BE2C (cell line): ENCODE data around the gene MOB3B.

Experiments
- DNase-seq: peaks from one replicate; pipeline ENCODE4 v3.0.0-alpha.2; 2020
- H3K27me3 ChIP-seq: fragments of 250-450 bp; sonication (Bioruptor Pico); 2 replicates; pipeline ENCODE4 v1.5.1; 2020; ENCODE audit warnings: mild to moderate bottlenecking
- H3K36me3 ChIP-seq: fragments of 250-450 bp; sonication (Bioruptor Pico); 2 replicates; pipeline ENCODE4 v1.5.1; 2020; ENCODE audit warnings: mild to moderate bottlenecking
- H3K4me1 ChIP-seq: fragments of 250-450 bp; sonication (Bioruptor Pico); 2 replicates; pipeline ENCODE4 v1.5.1; 2020
- H3K4me3 ChIP-seq: 2 replicates; pipeline ENCODE4 v1.5.1; 2011; ENCODE audit warnings: low read depth, low read length
- H3K9me3 ChIP-seq: fragments of 250-450 bp; sonication (Bioruptor Pico); 2 replicates; pipeline ENCODE4 v1.5.1; 2020
- TF ChIP-seq, protein P1 (sequence below): IDR thresholded peaks from 2 replicates; pipeline ENCODE4 v1.5.1; 2012; ENCODE audit warnings: mild to moderate bottlenecking, low read depth, low read length

MOB3B gene

DNA sequence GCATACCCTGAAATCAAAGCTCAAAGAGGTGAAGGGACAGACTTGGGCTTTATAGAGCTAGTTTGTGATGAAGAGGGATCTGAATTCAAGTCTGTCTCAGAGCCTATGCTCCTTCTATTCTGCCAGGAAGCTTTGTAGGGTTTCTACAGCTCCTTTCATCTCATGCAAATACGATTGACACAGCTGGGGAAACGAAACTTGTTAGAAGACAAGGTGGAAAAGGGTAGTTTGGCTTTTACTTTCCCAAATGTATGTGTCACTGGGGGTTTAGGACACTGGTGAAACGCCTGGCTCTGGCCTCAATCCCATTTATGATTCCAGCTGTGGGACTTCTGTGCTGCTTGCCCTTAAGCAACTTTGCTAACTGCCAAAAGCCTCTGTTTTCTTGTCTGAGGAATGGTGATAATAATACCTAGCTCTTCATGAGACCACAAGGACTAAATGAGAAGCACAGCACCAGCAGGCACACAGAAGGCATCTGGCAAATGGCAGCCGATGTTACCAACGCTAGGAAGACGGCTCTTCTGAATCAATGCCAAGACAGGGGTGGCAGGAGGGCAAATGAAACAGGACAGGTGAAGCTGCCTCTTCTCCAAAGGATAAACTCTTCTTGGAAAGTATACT, 162.3 kb downstream of the MOB3B start:
- no peak for DNase-seq
- Histone ChIP-seq H3K4me1 (no peaks in the 10 kb centered on the region), H3K27me3 (no peaks in the 10 kb centered on the region), H3K9me3 (no peaks in the 10 kb centered on the region), H3K4me3 (no peak overlapping the region), H3K36me3 (no peaks in the 10 kb centered on the region)
- TF ChIP-seq, protein P1, sequence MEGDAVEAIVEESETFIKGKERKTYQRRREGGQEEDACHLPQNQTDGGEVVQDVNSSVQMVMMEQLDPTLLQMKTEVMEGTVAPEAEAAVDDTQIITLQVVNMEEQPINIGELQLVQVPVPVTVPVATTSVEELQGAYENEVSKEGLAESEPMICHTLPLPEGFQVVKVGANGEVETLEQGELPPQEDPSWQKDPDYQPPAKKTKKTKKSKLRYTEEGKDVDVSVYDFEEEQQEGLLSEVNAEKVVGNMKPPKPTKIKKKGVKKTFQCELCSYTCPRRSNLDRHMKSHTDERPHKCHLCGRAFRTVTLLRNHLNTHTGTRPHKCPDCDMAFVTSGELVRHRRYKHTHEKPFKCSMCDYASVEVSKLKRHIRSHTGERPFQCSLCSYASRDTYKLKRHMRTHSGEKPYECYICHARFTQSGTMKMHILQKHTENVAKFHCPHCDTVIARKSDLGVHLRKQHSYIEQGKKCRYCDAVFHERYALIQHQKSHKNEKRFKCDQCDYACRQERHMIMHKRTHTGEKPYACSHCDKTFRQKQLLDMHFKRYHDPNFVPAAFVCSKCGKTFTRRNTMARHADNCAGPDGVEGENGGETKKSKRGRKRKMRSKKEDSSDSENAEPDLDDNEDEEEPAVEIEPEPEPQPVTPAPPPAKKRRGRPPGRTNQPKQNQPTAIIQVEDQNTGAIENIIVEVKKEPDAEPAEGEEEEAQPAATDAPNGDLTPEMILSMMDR, result no peak

DNA sequence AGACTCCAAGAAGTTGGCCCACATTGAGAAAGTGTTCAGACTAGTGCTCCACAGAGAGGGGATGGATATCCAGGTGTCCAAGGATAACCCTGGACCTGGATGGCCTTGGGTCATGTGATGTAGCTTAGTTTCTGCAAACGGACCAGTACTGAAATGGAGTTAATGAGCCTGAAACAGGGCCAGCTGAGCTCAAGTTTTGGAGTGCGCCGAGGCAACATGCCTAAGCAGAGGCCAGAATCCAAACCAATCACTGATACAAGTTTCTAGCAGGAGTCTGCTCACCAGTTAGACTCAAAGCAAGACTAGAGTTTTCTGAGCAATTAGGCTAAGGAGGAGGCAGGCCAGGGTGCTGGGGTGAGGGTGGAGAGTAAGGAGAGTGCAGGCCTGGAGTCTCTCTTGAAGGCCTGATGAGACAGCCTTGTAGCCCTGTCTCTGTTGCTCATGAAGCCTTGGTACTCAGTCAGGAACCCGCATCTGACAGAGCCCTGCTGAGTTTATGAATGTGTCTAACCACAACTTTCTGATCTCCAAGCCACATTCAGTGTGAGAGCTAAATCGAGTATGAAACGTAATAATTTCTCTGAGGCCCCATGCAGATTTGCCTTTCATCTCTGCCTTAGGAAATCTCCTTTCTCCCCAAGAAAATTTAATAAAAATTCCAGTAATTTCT, 163.8 kb downstream of the MOB3B start:
- H3K4me1 ChIP-seq, result no peaks in the 10 kb centered on the region
- TF ChIP-seq, protein P1, result no peak
- DNase-seq, result no peak
- no peaks in the 10 kb centered on the region for H3K9me3 ChIP-seq
- H3K4me3 ChIP-seq, result no peak overlapping the region
- H3K36me3 ChIP-seq, result no peaks in the 10 kb centered on the region
- H3K27me3 ChIP-seq, result no peaks in the 10 kb centered on the region

DNA sequence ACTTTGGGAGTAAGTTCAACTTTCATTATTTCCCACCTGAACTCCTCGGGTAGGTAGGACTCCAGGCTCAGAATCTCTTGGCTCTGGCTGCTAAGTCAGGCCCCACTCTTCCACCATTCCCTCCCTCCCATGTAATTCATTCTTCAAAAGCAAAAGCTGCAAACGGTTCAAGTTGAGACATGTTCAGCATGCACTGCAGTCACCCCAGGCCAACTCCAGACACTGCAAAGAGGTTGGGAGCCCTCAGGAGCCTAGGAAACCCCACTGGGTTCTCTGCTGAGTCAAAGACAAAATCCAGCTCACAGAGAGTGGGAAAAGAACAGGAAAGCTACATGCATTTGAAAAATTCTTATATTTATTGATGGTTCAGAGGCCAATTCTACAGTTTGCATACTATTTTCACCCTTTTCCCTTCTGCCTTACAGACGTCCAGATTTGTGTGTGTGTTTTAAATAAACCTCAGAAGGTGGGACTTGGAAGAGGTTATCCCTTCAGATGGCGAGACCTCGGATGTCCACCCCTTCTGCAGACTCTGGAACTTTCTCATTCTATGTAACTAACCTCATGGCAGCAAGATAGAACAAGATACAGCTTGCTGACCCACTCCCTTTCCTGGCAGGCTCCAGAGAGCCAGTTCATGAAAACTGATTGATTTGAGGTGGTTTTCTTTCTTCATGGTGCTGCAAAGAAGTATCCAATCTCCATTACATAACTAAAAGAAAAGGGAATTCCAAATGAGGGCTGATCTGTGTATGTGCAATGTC, 167.0 kb downstream of the MOB3B start:
- H3K4me1 ChIP-seq, result no peaks in the 10 kb centered on the region
- H3K9me3 ChIP-seq, result no peaks in the 10 kb centered on the region
- no peaks in the 10 kb centered on the region for H3K27me3 ChIP-seq
- H3K4me3 ChIP-seq, result no peak overlapping the region
- TF ChIP-seq, protein P1, result no peak
- H3K36me3 ChIP-seq, result no peaks in the 10 kb centered on the region
- no peak for DNase-seq

DNA sequence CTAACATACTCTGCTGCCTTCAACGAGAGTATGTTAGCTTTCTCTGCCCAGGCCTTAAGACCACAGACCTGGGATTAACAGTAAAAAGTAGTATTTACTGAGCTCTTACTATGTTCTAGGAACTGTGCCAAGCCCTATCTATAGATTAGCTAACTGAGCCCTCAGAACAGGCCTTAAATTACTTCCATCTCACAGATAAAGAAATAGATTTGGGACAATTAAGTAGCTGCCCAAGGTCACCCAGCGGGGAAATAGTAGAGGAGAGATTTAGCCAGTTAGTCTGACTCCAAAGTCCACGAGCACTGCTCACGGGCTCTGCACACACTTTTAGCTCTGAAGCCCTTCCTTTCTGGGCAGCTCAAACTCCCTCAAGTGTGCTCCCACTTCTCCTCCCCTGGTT, 168.1 kb downstream of the MOB3B start:
- Histone ChIP-seq H3K4me1 (no peaks in the 10 kb centered on the region), H3K4me3 (no peak overlapping the region), H3K9me3 (no peaks in the 10 kb centered on the region), H3K36me3 (no peaks in the 10 kb centered on the region), H3K27me3 (no peaks in the 10 kb centered on the region)
- DNase-seq, result no peak
- TF ChIP-seq, protein P1, result no peak

DNA sequence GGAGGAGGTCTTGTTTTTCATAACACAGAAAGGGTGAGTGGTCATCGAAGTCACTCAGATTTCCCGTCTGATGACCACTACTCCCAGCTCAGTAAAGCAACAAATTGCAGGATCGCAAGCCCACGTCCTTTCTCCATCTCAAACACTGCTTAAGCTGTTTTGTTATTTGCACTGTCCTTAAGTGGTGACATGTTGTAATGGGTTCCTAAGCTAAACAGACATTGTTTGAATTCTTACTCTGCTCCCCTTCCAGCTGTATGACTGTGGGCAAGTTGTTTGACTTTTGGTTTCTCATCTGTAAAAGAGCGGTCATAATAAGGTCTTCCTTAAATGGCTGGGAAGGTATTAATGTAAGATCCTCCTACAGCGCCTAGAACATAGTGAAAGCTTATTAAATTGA, 169.9 kb downstream of the MOB3B start:
- no peaks in the 10 kb centered on the region for H3K36me3 ChIP-seq
- no peak overlapping the region for H3K4me3 ChIP-seq
- H3K27me3 ChIP-seq, result no peaks in the 10 kb centered on the region
- TF ChIP-seq, protein P1, result no peak
- no peaks in the 10 kb centered on the region for H3K9me3 ChIP-seq
- no peak for DNase-seq
- no peaks in the 10 kb centered on the region for H3K4me1 ChIP-seq

DNA sequence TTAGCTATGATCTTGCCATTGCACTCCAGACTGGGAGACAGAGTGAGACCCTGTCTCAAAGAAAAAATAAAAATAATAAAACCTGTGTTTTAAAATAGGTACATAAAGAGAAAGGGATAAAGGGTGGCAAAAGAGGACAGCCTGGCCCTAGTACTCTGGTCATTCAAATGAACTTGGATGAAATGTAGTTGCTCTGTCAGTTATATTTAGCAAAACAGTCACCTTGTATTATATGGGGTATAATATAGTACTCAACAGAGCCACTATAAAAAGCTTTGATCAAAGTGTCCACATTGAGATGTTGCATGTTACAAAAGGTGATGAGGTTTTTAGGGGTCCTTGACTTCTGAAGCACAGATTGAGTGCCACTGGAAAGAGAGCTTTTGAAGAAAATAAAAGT, 171.6 kb downstream of the MOB3B start:
- Histone ChIP-seq H3K4me3 (no peak overlapping the region), H3K4me1 (peaks cover 14% of the 10 kb centered on the region), H3K27me3 (no peaks in the 10 kb centered on the region), H3K36me3 (no peaks in the 10 kb centered on the region), H3K9me3 (no peaks in the 10 kb centered on the region)
- TF ChIP-seq, protein P1, result no peak
- no peak for DNase-seq
